Omental fat pad (tissue), 4 donors: ENCODE data around the gene RNF215. TPM values are rescaled to one million over a fixed set of nuclear protein-coding genes. Genes with fewer than 3 reads are reported as not detected.

Experiments
- ATAC-seq: fragments of 150-250 bp; one replicate; pipeline ENCODE4 v1.9.1; 2016; ENCODE audit warnings: mild to moderate bottlenecking, moderate library complexity; ENCODE audit not compliant: low FRiP score
- DNase-seq: peaks from one replicate; pipeline ENCODE4 v3.0.0-alpha.2; 2019; ENCODE audit warnings: low spot score
- total RNA-seq, 4 donors: library from RNA; depleted of rRNA; stranded (reverse); fragments of >200 nt; gene quantifications; one replicate each; pipeline ENCODE4 v1.1.0, GENCODE V29; 2016
- TF ChIP-seq, protein P1 (sequence below), 3 donors: fragments of 450-650 bp; IDR thresholded peaks; one replicate each; pipeline ENCODE4 v1.5.1; 2016 to 2017; ENCODE audit warnings: antibody characterized with exemption in 3 of 3, mild to moderate bottlenecking in 3 of 3, moderate library complexity in 2 of 3

Gene RNF215
- total RNA-seq, 4 donors from 2014 or later, result 6.7 to 16.9 (median 11.8) TPM

DNA sequence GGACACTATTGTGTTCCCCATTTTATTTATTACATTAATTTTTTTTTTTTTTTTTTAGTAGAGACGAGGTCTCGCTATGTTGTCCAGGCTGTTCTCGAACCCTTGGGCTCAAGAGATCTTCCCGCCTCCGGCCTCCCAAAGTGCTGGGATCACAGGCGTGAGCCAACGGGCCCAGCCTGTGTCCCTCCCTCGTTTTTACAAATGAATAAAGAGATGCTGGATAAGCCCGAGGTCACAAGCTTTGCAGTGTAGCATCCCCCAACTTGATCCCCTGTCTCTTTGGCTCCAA, 38.1 kb upstream of the RNF215 start:
- DNase-seq, result no peak
- ATAC-seq, result no peak
- TF ChIP-seq, protein P1, sequence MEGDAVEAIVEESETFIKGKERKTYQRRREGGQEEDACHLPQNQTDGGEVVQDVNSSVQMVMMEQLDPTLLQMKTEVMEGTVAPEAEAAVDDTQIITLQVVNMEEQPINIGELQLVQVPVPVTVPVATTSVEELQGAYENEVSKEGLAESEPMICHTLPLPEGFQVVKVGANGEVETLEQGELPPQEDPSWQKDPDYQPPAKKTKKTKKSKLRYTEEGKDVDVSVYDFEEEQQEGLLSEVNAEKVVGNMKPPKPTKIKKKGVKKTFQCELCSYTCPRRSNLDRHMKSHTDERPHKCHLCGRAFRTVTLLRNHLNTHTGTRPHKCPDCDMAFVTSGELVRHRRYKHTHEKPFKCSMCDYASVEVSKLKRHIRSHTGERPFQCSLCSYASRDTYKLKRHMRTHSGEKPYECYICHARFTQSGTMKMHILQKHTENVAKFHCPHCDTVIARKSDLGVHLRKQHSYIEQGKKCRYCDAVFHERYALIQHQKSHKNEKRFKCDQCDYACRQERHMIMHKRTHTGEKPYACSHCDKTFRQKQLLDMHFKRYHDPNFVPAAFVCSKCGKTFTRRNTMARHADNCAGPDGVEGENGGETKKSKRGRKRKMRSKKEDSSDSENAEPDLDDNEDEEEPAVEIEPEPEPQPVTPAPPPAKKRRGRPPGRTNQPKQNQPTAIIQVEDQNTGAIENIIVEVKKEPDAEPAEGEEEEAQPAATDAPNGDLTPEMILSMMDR (IDR thresholded peaks at IDR 0.05), result no peak

DNA sequence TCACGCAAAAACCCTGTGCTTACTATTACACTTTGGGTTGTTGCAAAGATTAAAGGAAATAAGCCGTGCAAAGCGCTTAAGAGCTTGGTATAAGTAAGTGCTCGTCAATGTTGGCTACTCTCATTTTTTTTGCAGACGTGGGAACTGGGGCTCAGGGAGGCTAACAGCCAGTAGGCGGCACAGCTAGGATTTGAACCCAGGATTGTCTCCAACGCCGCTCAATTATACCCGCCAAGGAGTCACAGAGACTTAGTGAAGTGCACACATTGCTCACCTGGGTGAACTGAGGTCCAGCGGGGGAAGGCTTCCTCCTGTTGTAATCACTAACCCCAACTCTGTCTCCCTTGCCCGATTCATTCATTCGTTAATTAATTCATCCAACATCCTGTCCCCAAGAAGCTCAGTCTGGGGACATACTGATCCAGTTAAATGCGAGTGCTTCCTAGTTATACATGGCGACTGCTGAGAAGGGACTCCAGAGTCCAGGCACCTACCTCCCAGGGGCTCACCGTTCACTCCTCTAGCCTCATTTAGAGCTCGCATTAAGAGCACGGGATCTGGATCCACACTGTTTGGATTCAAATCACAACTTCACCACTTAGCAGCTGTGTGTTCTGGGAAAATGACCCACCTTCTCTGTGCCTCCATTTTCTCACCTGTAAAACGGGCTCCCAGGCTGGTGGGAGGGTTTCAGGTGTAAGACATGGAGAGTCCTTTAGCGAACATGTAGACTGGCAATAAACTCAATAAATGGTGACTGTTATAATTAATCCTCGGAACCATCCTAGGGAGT, 37.5 kb upstream of the RNF215 start:
- no peak for DNase-seq
- TF ChIP-seq, protein P1 (IDR thresholded peaks at IDR 0.05), result no peak

DNA sequence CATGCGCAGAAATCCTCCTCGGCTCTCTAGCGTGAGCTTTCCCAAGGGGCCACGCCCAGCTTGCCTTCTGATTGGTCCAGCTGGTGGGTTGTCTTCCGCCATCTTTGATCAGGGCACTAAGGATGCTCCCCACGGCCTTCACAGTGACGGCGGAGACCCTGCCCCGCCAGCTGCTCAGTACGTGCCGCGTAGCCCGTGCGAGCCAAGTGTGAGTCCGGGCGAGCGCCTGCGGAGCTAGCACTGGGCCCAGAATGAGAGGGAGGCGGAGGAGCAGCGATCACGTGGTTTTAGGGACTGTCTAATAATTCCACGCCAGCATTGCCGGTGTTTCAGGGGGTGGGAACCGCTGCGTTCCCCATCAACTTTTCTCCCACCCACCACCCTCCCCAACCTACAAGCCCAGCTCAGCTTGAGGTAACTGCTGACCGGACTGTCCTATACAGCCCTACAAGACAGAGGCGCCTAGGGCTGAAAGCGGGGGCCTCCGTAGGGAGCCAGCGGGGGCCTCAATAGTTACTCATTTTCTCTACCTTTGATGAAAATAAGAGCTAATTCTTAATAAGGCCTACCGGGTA, 36.8 kb upstream of the RNF215 start:
- ATAC-seq, result peak; percentile 86
- DNase-seq, result peak; percentile 94
- TF ChIP-seq, protein P1 (IDR thresholded peaks at IDR 0.05), result no peak

More for the DNA sequence above, 37.5 kb upstream of the RNF215 start:
- ATAC-seq, result no peak

DNA sequence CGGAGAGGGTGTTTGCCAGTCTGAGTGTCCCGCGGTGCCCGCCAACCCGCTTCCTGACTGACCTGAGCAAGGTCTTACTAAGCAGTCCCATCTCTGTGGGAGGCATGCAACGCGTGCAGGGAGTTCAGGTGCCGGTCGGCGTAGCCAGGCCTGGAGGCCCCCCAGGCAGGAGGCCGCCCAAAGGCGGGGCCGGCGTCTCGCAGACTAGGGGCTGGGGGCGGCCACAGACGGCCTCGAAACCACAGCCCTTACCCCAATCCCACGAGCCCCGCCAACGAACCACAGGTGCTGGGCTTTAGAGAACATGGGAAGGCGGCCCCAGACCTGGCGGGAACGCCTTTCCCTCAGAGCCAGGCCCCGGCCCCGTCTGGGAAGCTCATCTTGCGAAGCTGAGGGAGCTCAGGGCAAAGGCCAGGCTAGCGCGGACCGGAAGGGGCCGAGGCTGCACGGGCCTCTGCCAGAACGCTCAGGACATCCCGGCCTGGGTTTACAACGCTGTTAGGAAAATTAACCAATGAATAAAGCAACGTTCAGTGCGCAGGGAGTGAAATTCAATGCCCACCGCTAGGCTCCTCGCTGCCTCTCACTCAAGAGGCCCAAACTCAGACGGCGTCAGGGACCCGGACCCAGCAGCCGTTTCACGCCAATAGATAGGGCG, 36.2 kb upstream of the RNF215 start:
- TF ChIP-seq, protein P1 (IDR thresholded peaks at IDR 0.05), result no peak
- peak; percentile 30 for ATAC-seq
- no peak for DNase-seq

DNA sequence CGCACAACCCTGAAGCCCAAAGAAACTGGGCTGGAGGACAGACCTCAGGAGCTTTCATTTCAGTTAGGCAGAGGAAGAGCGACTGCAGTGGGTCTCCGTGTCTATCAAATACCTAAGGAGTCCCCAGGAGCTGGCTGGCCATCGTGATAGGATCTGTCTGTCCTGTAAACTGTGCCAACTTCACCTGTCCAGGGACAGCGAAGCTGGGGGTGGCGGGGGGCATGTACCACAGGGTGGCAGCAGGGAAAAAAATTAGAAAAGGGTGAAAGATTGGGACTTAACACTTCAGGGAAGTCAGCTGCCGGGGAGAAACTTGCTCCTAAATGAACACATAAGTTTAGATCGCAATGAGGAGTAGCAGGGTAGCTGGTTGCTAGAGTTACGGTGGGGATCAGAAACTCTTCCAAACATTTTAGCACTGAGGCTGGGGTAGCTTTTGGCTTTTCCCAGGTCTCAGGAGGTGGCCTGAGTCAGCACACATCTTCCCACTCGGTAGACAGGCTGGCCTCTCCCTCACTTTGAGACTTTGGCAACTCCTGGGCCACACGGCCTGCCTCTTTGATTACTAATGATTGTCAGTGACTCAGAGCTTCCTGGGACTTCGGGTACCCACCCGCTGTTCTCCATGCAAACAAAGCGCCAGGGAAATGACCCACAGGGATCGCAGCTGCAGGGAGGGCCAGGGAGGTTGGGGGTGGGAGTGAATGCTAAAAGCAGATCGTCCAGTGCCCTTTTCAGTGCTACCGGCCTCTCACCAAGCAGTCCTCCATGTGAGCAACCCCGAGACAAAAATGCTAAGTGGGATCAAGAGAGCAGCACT, 35.5 kb upstream of the RNF215 start:
- TF ChIP-seq, protein P1 (IDR thresholded peaks at IDR 0.05), result no peak
- ATAC-seq, result peak; percentile 63
- DNase-seq, result peak; percentile 61

DNA sequence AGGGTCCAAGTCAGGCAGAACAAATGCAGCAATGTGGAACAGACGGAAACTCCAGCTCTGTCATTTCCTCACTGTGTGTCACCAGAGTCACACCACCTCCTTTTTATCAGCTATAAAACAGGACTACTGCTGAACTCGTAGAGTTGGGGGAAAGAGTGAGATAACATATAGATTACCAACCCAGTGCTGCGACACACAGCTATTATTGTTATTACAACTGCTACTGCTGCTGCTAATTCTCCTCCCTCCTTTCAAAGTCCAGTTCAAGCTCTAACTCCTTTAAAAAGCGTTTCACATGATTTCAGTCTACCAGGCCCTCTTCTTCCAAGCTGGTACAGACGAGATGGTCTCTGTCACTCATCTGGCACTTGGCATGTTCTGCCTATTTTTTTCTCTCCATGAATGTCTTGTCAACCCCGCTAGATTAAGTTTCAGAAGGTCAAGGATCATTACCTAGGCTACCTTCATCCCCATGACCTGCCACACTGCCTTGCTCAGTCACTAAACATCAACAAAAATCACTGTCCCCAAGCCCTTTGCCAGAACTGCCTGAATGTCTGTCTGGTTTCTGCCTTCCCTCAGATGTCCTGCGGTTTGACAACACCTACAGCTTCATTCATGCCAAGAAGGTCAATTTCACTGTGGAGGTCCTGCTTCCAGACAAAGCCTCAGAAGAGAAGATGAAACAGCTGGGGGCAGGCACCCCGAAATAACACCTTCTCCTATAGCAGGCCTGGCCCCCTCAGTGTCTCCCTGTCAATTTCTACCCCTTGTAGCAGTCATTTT, 34.7 kb upstream of the RNF215 start:
- DNase-seq, result no peak
- no peak for ATAC-seq
- TF ChIP-seq, protein P1 (IDR thresholded peaks at IDR 0.05), result no peak
